MM.1S (cell line): ENCODE data around the gene SLC9A5.

Experiments
- EZH2phosphoT487 ChIP-seq: fragments of 300-600 bp; sonication (generic); IDR thresholded peaks from 2 replicates; pipeline ENCODE4 v1.6.1; 2018; ENCODE audit warnings: antibody characterized with exemption, low read length
- TF ChIP-seq, protein P1 (sequence below): fragments of 300-600 bp; sonication (generic); IDR thresholded peaks from 2 replicates; pipeline ENCODE4 v1.5.1; 2016; ENCODE audit warnings: antibody characterized with exemption, low read length, mixed read lengths

DNA sequence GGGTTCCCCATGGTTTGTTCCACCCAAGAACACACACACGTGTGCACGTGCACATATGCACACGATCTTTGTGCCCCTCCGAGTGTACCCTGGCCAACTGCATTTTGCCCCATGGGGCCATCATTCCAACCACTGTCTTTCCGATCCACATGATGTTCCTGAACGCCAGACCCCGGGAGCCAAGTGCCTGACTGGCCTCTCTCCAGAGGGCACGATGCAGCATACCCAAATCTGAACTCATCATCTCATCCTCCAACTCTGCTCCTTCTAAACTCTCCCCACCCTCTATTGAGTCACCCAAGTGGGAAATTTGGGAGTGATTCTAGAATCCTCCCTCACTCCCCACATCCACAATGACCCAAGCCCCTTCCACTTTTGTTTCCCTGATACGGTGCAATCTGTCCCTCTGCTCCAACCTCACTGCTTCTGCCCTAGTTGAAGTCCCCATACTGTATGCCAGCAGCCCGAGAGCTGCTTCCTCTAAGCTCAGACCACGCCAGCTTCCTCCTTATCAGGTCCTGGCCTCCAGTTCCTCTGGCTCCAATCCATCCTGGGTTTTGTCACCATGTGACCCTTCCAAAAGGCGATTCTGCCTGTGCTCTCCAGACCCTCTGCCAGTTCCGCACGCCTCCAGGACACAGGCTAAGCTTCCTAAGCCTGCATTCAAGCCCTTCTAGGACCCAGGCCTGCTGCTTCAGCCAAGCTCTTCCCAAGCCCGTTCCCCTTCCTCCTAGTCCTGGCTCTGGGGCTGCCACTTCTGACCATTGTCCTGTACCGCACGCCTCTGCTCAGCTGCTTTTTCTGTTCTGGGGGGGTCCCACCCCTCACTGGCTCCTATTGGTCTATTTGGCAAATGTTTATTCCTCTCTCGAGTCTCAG, 31.9 kb upstream of the SLC9A5 start:
- TF ChIP-seq, protein P1, sequence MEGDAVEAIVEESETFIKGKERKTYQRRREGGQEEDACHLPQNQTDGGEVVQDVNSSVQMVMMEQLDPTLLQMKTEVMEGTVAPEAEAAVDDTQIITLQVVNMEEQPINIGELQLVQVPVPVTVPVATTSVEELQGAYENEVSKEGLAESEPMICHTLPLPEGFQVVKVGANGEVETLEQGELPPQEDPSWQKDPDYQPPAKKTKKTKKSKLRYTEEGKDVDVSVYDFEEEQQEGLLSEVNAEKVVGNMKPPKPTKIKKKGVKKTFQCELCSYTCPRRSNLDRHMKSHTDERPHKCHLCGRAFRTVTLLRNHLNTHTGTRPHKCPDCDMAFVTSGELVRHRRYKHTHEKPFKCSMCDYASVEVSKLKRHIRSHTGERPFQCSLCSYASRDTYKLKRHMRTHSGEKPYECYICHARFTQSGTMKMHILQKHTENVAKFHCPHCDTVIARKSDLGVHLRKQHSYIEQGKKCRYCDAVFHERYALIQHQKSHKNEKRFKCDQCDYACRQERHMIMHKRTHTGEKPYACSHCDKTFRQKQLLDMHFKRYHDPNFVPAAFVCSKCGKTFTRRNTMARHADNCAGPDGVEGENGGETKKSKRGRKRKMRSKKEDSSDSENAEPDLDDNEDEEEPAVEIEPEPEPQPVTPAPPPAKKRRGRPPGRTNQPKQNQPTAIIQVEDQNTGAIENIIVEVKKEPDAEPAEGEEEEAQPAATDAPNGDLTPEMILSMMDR = no peak
- no peak for TF ChIP-seq EZH2phosphoT487
